Globus pallidus (tissue), 1 donor: Measurements from ENCODE around the gene PDZD11.
"Not testable (repeated sequence)": the region's sequence is repeated elsewhere in the genome, so short reads cannot be mapped to it uniquely, and the experiment has no call there.

Experiments used
- DNase-seq: peaks from one replicate; pipeline ENCODE4 v3.0.0-alpha.2; 2015; ENCODE audit warnings: low spot score

PDZD11 gene

GRCh38 chrX:70257423-70258288 lies 32.1 kb downstream of the PDZD11 start:
- no peak for DNase-seq

GRCh38 chrX:70255452-70255851 lies 34.3 kb downstream of the PDZD11 start:
- no peak for DNase-seq

DNA sequence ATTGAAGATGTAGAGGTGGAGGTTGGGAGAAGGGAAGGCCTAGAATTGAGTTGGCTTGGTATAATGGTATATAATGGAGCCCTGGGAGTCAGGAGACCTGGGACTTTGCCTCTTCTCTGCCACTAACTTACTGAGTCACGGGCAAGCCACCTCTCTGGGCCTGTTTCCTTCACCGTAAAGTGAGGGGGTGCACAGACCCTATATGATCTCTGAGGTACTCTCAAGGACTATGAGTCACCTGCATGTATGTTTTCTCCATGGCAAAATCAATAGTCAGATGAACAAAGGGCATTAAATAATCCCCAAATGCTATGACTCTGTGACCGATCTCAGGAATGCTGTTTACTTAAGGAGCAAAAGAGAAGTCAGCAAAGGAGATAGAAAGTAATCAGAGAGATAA lies 34.8 kb downstream of the PDZD11 start:
- no peak for DNase-seq

DNA sequence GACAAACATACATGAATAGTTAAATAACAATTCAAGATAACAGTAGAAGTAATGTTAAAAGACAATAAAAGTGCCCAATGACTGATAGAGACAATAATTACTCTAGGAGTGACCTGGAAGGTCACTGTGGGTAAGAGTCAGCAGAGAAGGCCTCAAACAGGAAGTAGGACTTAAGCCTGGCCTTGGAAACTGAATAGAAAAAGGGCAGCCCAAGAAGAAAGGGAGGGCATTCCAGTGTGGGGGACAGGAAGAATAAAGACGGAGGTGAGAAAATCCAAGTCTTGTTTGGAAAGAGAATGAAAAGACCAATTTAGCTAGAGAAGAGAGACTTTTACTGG lies 35.7 kb downstream of the PDZD11 start:
- no peak for DNase-seq

- DNase-seq, result no peak
These were observed 36.2 kb downstream of the PDZD11 start for GRCh38 chrX:70253377-70254062.

- DNase-seq, result no peak
These were observed 37.2 kb downstream of the PDZD11 start for GRCh38 chrX:70252491-70252890.

- DNase-seq, result no peak
These were observed 42.5 kb downstream of the PDZD11 start for GRCh38 chrX:70247252-70247651.

GRCh38 chrX:70244881-70245280 lies 44.8 kb downstream of the PDZD11 start:
- DNase-seq, result no peak

DNA sequence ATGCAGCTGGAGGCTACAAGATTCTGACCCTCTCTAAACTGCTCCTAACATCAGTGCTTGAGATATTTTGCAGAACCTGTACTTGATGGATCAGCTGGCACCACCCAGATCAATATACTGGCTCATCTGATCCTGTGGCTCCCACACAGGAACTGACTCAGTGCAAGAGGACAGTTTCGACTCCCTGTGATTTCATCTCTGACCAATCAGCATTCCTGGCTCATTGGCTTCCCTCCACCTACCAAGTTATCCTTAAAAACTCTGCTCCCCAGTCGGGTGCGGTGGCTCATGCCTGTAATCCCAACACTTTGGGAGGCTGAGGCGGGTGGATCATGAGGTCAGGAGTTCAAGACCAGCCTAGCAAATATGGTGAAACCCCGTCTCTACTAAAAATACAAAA lies 46.1 kb downstream of the PDZD11 start:
- not testable (repeated sequence) for DNase-seq

DNA sequence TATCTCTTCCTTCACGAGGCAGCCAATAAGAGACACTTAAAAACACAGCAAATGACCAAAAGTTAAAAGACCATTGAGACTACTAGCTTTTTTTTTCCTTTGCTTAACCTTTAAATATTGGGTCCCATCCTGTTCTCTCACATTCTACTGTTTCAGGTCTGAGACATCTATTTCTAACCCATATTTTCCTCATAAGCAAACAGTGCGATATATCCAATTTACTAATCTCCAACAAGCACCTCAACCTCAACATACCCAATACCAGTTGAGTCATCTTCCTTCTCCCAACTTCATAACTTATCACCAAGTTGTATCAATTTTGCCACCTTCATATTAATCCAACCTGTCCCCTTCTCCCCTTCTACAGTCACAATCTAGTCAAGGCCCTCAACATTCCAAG lies 48.2 kb downstream of the PDZD11 start:
- DNase-seq, result no peak

- DNase-seq, result no peak
These were observed 49.0 kb downstream of the PDZD11 start for GRCh38 chrX:70240751-70241150.
